AG09319 (cell line): ENCODE data around the gene NCKIPSD.
"Not testable (repeated sequence)": the region's sequence is repeated elsewhere in the genome, so short reads cannot be mapped to it uniquely, and the experiment has no call there.

Source experiments
- DNase-seq: peaks from one replicate; pipeline ENCODE4 v3.0.0-alpha.2; 2010; ENCODE audit warnings: low read depth; ENCODE audit errors: extremely low read depth
- CTCF ChIP-seq: IDR thresholded peaks from 2 replicates; pipeline ENCODE4 v1.5.1; 2011; ENCODE audit warnings: low read depth, mild to moderate bottlenecking, inconsistent platforms, low read length, moderate library complexity

NCKIPSD gene

DNA sequence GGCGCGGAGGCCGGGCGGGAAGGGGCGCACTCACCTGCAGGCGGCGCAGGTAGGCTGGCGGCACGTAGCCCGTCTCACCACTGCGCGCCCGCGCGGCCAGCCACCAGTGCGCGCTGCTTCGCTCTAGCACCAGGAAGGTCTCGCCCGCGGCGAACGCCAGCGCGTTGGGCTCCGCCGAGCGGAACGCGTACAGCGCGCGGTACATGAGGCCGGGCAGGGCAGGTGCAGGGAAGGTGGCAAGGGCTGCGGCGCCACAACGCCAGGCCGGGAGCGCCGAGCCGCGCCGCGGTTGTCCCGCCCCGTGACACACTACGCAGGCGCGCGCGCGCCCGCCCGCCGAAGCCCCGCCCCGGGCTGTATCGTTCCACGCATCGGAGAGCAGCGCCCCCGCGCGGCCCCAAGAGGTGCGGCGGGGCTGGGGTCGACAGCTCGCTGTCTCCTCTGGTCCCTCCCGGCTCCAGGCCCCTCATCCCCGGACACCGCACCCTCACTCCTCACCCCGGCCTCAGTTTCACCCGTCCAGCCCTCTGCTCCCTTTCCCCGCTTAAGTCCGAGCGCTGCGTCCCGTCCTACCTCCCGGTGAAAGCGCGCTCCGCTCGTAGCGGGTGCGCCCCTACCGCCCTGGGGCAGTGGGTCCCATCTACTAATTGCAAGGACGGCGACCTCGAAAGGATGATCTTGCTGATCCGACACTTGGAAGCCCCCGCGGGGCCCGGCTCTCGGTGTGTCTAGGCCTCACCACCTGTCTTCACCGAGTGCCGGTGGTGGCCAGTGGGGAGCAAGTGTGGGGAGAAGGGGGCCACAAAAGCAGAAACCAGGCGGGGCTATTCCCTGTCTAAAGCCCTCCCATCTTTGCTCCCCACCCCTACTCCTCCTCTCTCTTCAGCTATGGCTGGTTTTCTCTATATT lies at the start of gene NCKIPSD:
Gene NCKIPSD, minus strand, starts transcription at position 313 of the 909 bp plus-strand sequence. Its CDS starts 108 bp downstream, at position 205.
- peak; percentile 67 for TF ChIP-seq CTCF
- peak; percentile 35 for DNase-seq

DNA sequence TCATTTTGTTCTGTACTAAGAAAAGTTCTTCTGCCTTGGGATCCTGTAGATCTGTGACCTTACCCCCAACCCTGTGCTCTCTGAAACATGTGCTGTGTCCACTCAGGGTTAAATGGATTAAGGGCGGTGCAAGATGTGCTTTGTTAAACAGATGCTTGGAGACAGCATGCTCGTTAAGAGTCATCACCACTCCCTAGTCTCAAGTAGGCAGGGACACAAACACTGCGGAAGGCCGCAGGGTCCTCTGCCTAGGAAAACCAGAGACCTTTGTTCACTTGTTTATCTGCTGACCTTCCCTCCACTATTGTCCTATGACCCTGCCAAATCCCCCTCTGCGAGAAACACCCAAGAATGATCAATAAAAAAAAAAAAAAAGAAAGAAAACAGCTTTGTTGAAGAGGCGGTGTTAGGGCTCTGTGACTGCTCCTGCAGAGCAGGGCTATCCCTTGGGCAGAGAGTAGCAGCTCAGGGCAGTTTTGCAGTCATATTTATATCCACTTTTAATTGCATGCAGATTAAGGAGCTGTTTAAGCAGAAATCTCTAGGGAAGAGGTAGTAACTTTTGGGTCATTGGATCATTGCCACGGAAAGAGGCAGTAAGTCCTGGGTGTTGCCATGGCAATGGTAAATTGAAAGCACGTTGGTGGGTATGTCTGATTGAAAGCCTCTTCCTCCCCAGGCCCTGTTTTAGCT lies 49.5 kb upstream of the NCKIPSD start:
- DNase-seq = peak; percentile 32

DNA sequence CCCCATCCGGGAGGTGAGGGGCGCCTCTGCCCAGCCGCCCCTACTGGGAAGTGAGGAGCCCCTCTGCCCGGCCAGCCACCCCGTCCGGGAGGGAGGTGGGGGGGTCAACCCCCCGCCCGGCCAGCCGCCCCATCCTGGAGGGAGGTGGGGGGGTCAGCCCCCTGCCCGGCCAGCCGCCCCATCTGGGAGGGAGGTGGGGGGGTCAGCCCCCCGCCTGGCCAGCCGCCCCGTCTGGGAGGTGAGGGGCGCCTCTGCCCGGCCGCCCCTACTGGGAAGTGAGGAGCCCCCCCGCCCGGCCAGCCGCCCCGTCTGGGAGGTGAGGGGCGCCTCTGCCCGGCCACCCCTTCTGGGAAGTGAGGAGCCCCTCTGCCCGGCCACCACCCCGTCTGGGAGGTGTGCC lies 48.8 kb upstream of the NCKIPSD start:
- not testable (repeated sequence) for DNase-seq

- DNase-seq = not testable (repeated sequence)
Observed at GRCh38 chr3:48733752-48734518, 48.2 kb upstream of the NCKIPSD start.

GRCh38 chr3:48727511-48727910 lies 41.8 kb upstream of the NCKIPSD start:
- no peak for DNase-seq
- TF ChIP-seq CTCF = no peak

- DNase-seq = not testable (repeated sequence)
Observed at GRCh38 chr3:48725185-48725855, 39.6 kb upstream of the NCKIPSD start.

- TF ChIP-seq CTCF = no peak
- no peak for DNase-seq
Observed at GRCh38 chr3:48723725-48724124, 38.0 kb upstream of the NCKIPSD start.

GRCh38 chr3:48723293-48723692 lies 37.6 kb upstream of the NCKIPSD start:
- not testable (repeated sequence) for DNase-seq

DNA sequence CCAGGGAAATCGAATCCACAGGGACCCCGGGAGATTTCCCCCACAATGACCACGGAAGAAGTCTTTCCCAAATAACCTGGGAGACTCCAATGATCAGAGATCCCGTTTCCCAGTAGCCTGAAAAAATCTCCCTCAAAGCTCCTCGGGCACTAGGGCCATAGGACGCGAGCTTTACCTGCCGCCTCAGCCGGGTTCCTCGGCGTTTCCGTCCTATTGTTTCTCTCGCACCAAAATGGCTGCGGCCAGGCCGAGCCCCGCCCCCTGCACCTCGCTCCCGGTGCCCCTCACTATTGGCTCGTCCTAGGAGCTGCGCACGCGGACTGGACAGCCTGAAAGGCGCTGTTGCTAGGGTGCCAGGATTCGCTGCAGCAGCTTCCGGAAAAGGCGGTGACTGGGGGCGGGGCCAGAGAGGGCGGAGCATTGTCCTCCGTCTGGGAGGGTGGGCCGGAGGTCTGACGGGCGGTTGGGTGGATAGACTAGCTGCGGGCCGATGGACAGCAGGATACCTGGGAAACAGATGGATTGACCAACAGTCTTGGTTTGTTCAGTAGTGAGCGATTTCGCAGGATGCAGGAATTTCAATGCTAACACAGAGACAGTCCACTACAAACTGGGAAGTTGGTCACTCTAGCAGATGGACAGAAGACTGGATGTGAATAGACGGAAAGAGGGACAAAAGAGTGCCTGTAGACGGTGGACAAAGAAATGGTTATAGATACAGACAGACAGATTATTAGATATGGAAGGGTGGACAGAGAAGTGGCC lies 31.4 kb upstream of the NCKIPSD start, which contains the start of gene IP6K2:
Gene IP6K2, minus strand, starts transcription at position 240 of the 765 bp plus-strand sequence. CDS start 21,930 bp downstream, outside the sequence.
- DNase-seq = peak; percentile 92

More for the DNA sequence above, 31.4 kb upstream of the NCKIPSD start, which contains the start of gene IP6K2:
- TF ChIP-seq CTCF = no peak
